SK-N-SH treated with all-trans-retinoic acid at 6 μM for 48 hours (cell line): ENCODE data around the gene PGBD2.

Experiments used
- ARNTL ChIP-seq: fragments of 450-650 bp; formaldehyde crosslinking; IDR thresholded peaks from 2 replicates; pipeline ENCODE4 v1.5.0; 2020; ENCODE audit warnings: low read depth, mild to moderate bottlenecking, moderate library complexity, borderline replicate concordance
- BACH2 ChIP-seq: fragments of 250-450 bp; sonication (Bioruptor Pico); IDR thresholded peaks from 2 replicates; pipeline ENCODE4 v1.9.0; 2021; ENCODE audit warnings: mild to moderate bottlenecking, borderline replicate concordance
- PATZ1 ChIP-seq: fragments of 250-450 bp; sonication (Bioruptor Pico); IDR thresholded peaks from 2 replicates; pipeline ENCODE4 v1.8.0; 2020; ENCODE audit warnings: mild to moderate bottlenecking, moderate library complexity, borderline replicate concordance
- RARB ChIP-seq: fragments of 250-450 bp; sonication (Bioruptor Pico); IDR thresholded peaks from 2 replicates; pipeline ENCODE4 v1.8.0; 2021; ENCODE audit warnings: mild to moderate bottlenecking, moderate library complexity
- TOX ChIP-seq: fragments of 250-450 bp; sonication (Bioruptor Pico); IDR thresholded peaks from 2 replicates; pipeline ENCODE4 v1.8.0; 2021; ENCODE audit warnings: mild to moderate bottlenecking, moderate library complexity, borderline replicate concordance
- TSHZ2 ChIP-seq: fragments of 250-450 bp; sonication (Bioruptor Pico); IDR thresholded peaks from 2 replicates; pipeline ENCODE4 v1.5.0; 2020; ENCODE audit warnings: mild to moderate bottlenecking, moderate library complexity
- ZC3H10 ChIP-seq: fragments of 250-450 bp; sonication (Bioruptor Pico); IDR thresholded peaks from 2 replicates; pipeline ENCODE4 v1.5.1; 2021; ENCODE audit warnings: mild to moderate bottlenecking, moderate library complexity
- ZFP30 ChIP-seq: fragments of 450-650 bp; formaldehyde crosslinking; IDR thresholded peaks from 2 replicates; pipeline ENCODE4 v1.5.0; 2022; ENCODE audit warnings: mild to moderate bottlenecking, moderate library complexity
- ZNF565 ChIP-seq: fragments of 450-650 bp; formaldehyde crosslinking; conservative IDR thresholded peaks from 2 replicates; pipeline ENCODE4 v1.5.0; 2020; ENCODE audit warnings: low read depth, mild to moderate bottlenecking, moderate library complexity
- TF ChIP-seq, protein P1 (sequence below): fragments of 250-450 bp; sonication (Bioruptor Pico); IDR thresholded peaks from 2 replicates; pipeline ENCODE4 v1.5.1; 2020; ENCODE audit warnings: low read depth, mild to moderate bottlenecking, moderate library complexity

DNA sequence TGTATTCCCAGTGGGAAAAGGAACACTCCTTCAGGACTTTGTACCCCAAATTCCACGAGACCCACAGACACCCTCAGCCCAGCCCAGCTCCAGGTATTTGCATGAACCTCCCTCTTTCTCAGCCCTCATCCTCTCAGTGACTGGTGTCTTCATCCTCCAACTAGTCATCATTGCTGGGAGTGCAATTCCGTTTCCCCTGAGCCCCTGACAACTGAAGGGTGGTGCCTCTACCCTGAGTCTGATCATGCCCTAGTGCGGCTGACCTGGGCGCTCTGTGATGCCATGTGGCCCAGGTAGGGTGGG lies 43.4 kb upstream of the PGBD2 start:
- TF ChIP-seq ZFP30 (CRISPR knock-in tag) (no peak), BACH2 (CRISPR knock-in tag) (no peak), RARB (CRISPR knock-in tag) (no peak), ZC3H10 (CRISPR knock-in tag) (no peak), TOX (CRISPR knock-in tag) (no peak), PATZ1 (CRISPR knock-in tag) (no peak), ZNF565 (CRISPR knock-in tag) (no peak), ARNTL (CRISPR knock-in tag) (no peak), TSHZ2 (CRISPR knock-in tag) (no peak)
- TF ChIP-seq, protein P1, sequence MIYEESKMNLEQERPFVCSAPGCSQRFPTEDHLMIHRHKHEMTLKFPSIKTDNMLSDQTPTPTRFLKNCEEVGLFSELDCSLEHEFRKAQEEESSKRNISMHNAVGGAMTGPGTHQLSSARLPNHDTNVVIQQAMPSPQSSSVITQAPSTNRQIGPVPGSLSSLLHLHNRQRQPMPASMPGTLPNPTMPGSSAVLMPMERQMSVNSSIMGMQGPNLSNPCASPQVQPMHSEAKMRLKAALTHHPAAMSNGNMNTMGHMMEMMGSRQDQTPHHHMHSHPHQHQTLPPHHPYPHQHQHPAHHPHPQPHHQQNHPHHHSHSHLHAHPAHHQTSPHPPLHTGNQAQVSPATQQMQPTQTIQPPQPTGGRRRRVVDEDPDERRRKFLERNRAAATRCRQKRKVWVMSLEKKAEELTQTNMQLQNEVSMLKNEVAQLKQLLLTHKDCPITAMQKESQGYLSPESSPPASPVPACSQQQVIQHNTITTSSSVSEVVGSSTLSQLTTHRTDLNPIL, result no peak
